Cardiac muscle cell (in vitro differentiated cells and primary cell): Measurements from ENCODE around the gene ERG. TPM values are rescaled to one million over a fixed set of nuclear protein-coding genes. Genes with fewer than 3 reads are reported as not detected.

Experiments used
- DNase-seq, 2 donors: peaks; one replicate each; pipeline versions ENCODE4 v3.0.0 to v3.0.0-alpha.2; 2010 to 2017; ENCODE audit warnings: low read depth in 1 of 2, low spot score in 1 of 2
- H3K27ac ChIP-seq: fragments of 200-600 bp; sonication (generic); 2 replicates; pipeline ENCODE4 v1.5.1; 2016
- H3K27me3 ChIP-seq: fragments of 200-600 bp; sonication (generic); 2 replicates; pipeline ENCODE4 v1.6.0; 2016; ENCODE audit warnings: control low read depth
- H3K36me3 ChIP-seq: fragments of 200-600 bp; sonication (generic); 2 replicates; pipeline ENCODE4 v1.5.1; 2016; ENCODE audit warnings: control low read depth
- H3K4me1 ChIP-seq: fragments of 200-600 bp; sonication (generic); 2 replicates; pipeline ENCODE4 v1.8.1; 2017; ENCODE audit warnings: low read depth, mild to moderate bottlenecking, mixed run types
- H3K4me3 ChIP-seq: fragments of 200-600 bp; sonication (generic); 2 replicates; pipeline ENCODE4 v1.5.1; 2016; ENCODE audit warnings: mild to moderate bottlenecking
- H3K9me3 ChIP-seq: fragments of 200-600 bp; sonication (generic); 2 replicates; pipeline ENCODE4 v1.5.1; 2017; ENCODE audit warnings: low read depth, mild to moderate bottlenecking, control low read depth
- CTCF ChIP-seq: IDR thresholded peaks from 2 replicates; pipeline ENCODE4 v1.5.1; 2012; ENCODE audit warnings: low read depth, mild to moderate bottlenecking, low read length
- polyA plus RNA-seq: library from polyadenylated mRNA; unstranded; fragments of >200 nt; fragmentation: Nextera tagmentation; extraction: Ambion mirVana; gene quantifications from 2 replicates; pipeline ENCODE4 v1.2.1, GENCODE V29; 2016
- total RNA-seq: library from RNA; depleted of rRNA; stranded (reverse); fragments of >200 nt; gene quantifications from 2 replicates; pipeline ENCODE4 v1.2.3, GENCODE V29; 2016

The ERG gene
- total and polyA plus RNA-seq, 2 experiments from 2014 or later = 1.5 TPM; not detected in 1

GRCh38 chr21:38493549-38494250 is 4.6 kb downstream of the ERG start:
- H3K36me3 ChIP-seq = no peaks in the 10 kb centered on the region
- H3K27me3 ChIP-seq = no peaks in the 10 kb centered on the region
- TF ChIP-seq CTCF = no peak
- no peaks in the 10 kb centered on the region for H3K9me3 ChIP-seq
- H3K4me1 ChIP-seq = peaks cover 6% of the 10 kb centered on the region
- H3K4me3 ChIP-seq = no peak overlapping the region
- no peak overlapping the region for H3K27ac ChIP-seq
- no peak for DNase-seq

- H3K4me1 ChIP-seq = peaks cover 6% of the 10 kb centered on the region
- H3K36me3 ChIP-seq = no peaks in the 10 kb centered on the region
- TF ChIP-seq CTCF = no peak
- no peaks in the 10 kb centered on the region for H3K9me3 ChIP-seq
- no peaks in the 10 kb centered on the region for H3K27me3 ChIP-seq
- H3K27ac ChIP-seq = no peak overlapping the region
- DNase-seq = no peak
- H3K4me3 ChIP-seq = no peak overlapping the region
These were observed 6.3 kb downstream of the ERG start for GRCh38 chr21:38492007-38492406.

GRCh38 chr21:38491536-38491935 is 6.7 kb downstream of the ERG start:
- Histone ChIP-seq H3K27me3 (no peaks in the 10 kb centered on the region), H3K9me3 (no peaks in the 10 kb centered on the region), H3K4me3 (no peak overlapping the region), H3K27ac (no peak overlapping the region), H3K36me3 (no peaks in the 10 kb centered on the region), H3K4me1 (peaks cover 6% of the 10 kb centered on the region)
- peak in 1 of 2 donors; percentile 19 for DNase-seq
- TF ChIP-seq CTCF = no peak

GRCh38 chr21:38490411-38491020 is 7.8 kb downstream of the ERG start:
- Histone ChIP-seq H3K4me3 (no peak overlapping the region), H3K9me3 (no peaks in the 10 kb centered on the region), H3K27ac (no peak overlapping the region), H3K27me3 (no peaks in the 10 kb centered on the region), H3K36me3 (no peaks in the 10 kb centered on the region), H3K4me1 (peaks cover 6% of the 10 kb centered on the region)
- DNase-seq = no peak
- no peak for TF ChIP-seq CTCF

GRCh38 chr21:38489729-38490128 is 8.5 kb downstream of the ERG start:
- Histone ChIP-seq H3K27me3 (no peaks in the 10 kb centered on the region), H3K4me3 (no peak overlapping the region), H3K36me3 (no peaks in the 10 kb centered on the region), H3K27ac (no peak overlapping the region), H3K9me3 (no peaks in the 10 kb centered on the region), H3K4me1 (peaks cover 7% of the 10 kb centered on the region)
- no peak for DNase-seq
- TF ChIP-seq CTCF = no peak
